Effector memory CD4-positive, alpha-beta T cell (primary cell): ENCODE results near the gene ZNF471.

Experiments
- DNase-seq, 3 donors: peaks; one replicate each; pipeline ENCODE4 v3.0.0-alpha.2; 2020
- H3K27ac ChIP-seq: 2 replicates; pipeline ENCODE4 v1.7.0; 2013; ENCODE audit warnings: mild to moderate bottlenecking, low read length, moderate library complexity; ENCODE audit not compliant: insufficient read depth, poor library complexity, severe bottlenecking
- H3K27me3 ChIP-seq: replicated peaks from 2 replicates; pipeline ENCODE4 v1.7.0; 2013; ENCODE audit warnings: mild to moderate bottlenecking, low read length; ENCODE audit not compliant: insufficient read depth, control insufficient read depth, poor library complexity, severe bottlenecking
- H3K36me3 ChIP-seq: 2 replicates; pipeline ENCODE4 v1.7.0; 2013; ENCODE audit warnings: mild to moderate bottlenecking, low read length, moderate library complexity; ENCODE audit not compliant: control insufficient read depth, insufficient read depth
- H3K4me1 ChIP-seq: 2 replicates; pipeline ENCODE4 v1.7.0; 2013; ENCODE audit warnings: low read length, mild to moderate bottlenecking; ENCODE audit not compliant: control insufficient read depth, insufficient read depth, poor library complexity, severe bottlenecking
- H3K4me3 ChIP-seq: 2 replicates; pipeline ENCODE4 v1.7.0; 2013; ENCODE audit warnings: low read length, low read depth, mild to moderate bottlenecking; ENCODE audit not compliant: insufficient read depth, poor library complexity, severe bottlenecking
- H3K9me3 ChIP-seq: 2 replicates; pipeline ENCODE4 v1.7.0; 2013; ENCODE audit warnings: mild to moderate bottlenecking, low read length, moderate library complexity; ENCODE audit not compliant: control insufficient read depth

Gene ZNF471

DNA sequence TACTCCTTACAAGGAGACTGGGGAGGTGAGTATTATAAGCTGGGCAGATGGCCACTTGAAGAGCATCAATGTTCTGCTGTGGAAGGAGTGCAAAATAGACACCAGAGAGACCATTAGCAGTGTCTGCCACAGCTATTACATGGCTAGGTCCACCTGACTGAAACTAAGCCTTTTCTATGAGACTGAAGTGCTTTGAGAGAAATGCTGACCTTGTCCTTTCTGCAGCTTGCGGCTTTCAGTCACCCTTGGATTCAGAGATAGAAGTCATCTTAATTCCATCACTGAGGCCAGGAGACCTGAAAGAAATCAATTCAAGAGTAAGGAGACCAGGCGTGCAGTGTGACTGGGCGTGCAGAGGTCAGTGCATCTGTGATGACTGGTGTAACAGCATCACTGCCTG, 29.8 kb downstream of the ZNF471 start:
- Histone ChIP-seq H3K27me3 (no peaks in the 10 kb centered on the region), H3K9me3 (peaks cover 17% of the 10 kb centered on the region), H3K27ac (no peak overlapping the region), H3K36me3 (peaks cover 8% of the 10 kb centered on the region), H3K4me1 (peaks cover 8% of the 10 kb centered on the region), H3K4me3 (peak overlapping the region; percentile 83)
- no peak for DNase-seq

- H3K27ac ChIP-seq = peak overlapping the region; percentile 82
- peaks cover 8% of the 10 kb centered on the region for H3K4me1 ChIP-seq
- peak; percentile 78 to 82 (median 80) for DNase-seq
- H3K36me3 ChIP-seq = peaks cover 8% of the 10 kb centered on the region
- no peaks in the 10 kb centered on the region for H3K27me3 ChIP-seq
- H3K4me3 ChIP-seq = peak overlapping the region; percentile 83
- peaks cover 13% of the 10 kb centered on the region for H3K9me3 ChIP-seq
Observed at GRCh38 chr19:56538254-56538760, 30.7 kb downstream of the ZNF471 start.

DNA sequence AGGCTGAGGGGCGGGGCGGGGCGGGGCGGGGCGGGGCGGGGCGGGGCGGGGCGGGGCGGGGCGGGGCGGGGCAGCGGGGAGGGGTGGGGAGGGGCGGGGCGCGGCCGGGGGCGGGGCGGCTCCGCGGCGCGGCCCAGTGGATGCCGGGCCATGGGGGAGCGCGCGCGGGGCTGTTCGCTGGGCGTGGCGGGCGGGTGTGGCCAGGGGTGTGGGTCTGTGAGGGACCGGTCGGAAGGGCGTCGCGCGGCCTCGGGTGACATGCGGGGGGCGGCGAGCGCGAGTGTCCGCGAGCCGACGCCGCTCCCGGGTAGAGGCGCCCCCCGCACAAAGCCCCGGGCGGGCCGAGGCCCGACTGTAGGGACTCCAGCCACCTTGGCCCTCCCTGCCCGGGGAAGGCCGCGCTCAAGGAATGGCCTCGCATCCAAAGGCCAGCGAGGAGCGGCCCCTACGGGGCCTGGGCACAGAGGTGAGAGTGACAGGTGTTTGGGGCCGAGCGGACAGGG, 31.2 kb downstream of the ZNF471 start, which contains the start of gene ZFP28:
Gene ZFP28, plus strand, starts transcription at position 188 of the 503 bp plus-strand sequence. Its CDS starts 71 bp downstream, at position 259.
- Histone ChIP-seq H3K9me3 (peaks cover 13% of the 10 kb centered on the region), H3K27me3 (no peaks in the 10 kb centered on the region), H3K4me1 (peaks cover 8% of the 10 kb centered on the region), H3K4me3 (peak within 1 kb of the TSS; percentile 83), H3K36me3 (peaks cover 8% of the 10 kb centered on the region), H3K27ac (peak within 1 kb of the TSS; percentile 82)
- DNase-seq = peak in 2 of 3 donors; percentile 60 to 69

DNA sequence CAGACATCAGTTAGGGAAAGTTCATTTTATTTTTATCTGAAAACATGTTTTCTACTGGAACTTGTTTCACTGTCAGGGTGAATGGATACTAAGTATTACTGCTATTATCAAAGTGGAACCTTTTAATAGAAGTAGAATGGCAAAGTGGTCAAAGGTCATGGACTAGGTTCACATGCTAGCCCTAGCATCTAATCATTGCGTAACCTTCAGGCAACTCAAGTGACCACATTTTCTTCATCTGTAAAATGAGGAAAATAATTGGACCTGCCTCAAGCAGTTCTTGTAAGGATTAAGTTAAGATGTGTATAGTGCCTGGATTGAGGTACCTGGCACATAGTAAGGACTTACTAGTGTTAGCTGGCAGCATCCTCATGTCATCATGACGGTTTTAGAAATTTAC, 36.1 kb downstream of the ZNF471 start:
- no peak for DNase-seq
- Histone ChIP-seq H3K9me3 (peaks cover 35% of the 10 kb centered on the region), H3K4me3 (no peak overlapping the region)

GRCh38 chr19:56547535-56547934, 39.9 kb downstream of the ZNF471 start:
- Histone ChIP-seq H3K4me3 (no peak overlapping the region), H3K27ac (no peak overlapping the region), H3K27me3 (no peaks in the 10 kb centered on the region), H3K9me3 (peaks cover 40% of the 10 kb centered on the region), H3K36me3 (peaks cover 63% of the 10 kb centered on the region), H3K4me1 (no peaks in the 10 kb centered on the region)
- no peak for DNase-seq

More for the DNA sequence above, 36.1 kb downstream of the ZNF471 start:
- H3K4me1 ChIP-seq = peaks cover 8% of the 10 kb centered on the region
- H3K36me3 ChIP-seq = peaks cover 46% of the 10 kb centered on the region
- H3K27ac ChIP-seq = no peak overlapping the region
- no peaks in the 10 kb centered on the region for H3K27me3 ChIP-seq

GRCh38 chr19:56554272-56554869, 46.7 kb downstream of the ZNF471 start:
- DNase-seq = no peak
- Histone ChIP-seq H3K9me3 (peaks cover 54% of the 10 kb centered on the region), H3K27ac (no peak overlapping the region), H3K36me3 (peaks cover 34% of the 10 kb centered on the region), H3K27me3 (no peaks in the 10 kb centered on the region), H3K4me1 (no peaks in the 10 kb centered on the region), H3K4me3 (no peak overlapping the region)

DNA sequence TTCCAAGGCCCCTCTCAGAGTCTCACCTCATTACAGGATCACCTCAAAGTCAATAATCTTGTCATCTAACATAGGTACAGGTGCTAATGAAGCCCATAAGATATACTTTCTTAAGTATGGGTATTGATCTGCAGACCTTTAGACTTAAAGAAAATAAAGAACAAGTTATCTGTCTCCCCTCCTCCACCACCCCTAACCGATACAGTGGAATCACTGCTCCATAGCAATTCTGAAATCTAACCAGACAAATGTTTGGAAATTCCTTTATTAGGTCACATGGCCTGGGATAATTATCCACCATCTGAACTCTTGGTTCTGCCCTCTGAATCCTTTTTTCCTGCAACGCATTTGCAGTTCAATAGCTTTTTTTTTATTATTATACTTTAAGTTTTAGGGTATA, 55.1 kb downstream of the ZNF471 start:
- Histone ChIP-seq H3K27me3 (no peaks in the 10 kb centered on the region), H3K4me1 (peaks cover 3% of the 10 kb centered on the region), H3K36me3 (no peaks in the 10 kb centered on the region), H3K9me3 (peaks cover 49% of the 10 kb centered on the region), H3K4me3 (no peak overlapping the region), H3K27ac (no peak overlapping the region)
- no peak for DNase-seq

- peak in 1 of 3 donors; percentile 0 for DNase-seq
- Histone ChIP-seq H3K9me3 (peaks cover 39% of the 10 kb centered on the region), H3K36me3 (peaks cover 17% of the 10 kb centered on the region), H3K4me3 (peak overlapping the region; percentile 97), H3K27me3 (no peaks in the 10 kb centered on the region), H3K27ac (peak overlapping the region; percentile 59), H3K4me1 (peaks cover 6% of the 10 kb centered on the region)
Observed at GRCh38 chr19:56566904-56567273, 59.2 kb downstream of the ZNF471 start.

DNA sequence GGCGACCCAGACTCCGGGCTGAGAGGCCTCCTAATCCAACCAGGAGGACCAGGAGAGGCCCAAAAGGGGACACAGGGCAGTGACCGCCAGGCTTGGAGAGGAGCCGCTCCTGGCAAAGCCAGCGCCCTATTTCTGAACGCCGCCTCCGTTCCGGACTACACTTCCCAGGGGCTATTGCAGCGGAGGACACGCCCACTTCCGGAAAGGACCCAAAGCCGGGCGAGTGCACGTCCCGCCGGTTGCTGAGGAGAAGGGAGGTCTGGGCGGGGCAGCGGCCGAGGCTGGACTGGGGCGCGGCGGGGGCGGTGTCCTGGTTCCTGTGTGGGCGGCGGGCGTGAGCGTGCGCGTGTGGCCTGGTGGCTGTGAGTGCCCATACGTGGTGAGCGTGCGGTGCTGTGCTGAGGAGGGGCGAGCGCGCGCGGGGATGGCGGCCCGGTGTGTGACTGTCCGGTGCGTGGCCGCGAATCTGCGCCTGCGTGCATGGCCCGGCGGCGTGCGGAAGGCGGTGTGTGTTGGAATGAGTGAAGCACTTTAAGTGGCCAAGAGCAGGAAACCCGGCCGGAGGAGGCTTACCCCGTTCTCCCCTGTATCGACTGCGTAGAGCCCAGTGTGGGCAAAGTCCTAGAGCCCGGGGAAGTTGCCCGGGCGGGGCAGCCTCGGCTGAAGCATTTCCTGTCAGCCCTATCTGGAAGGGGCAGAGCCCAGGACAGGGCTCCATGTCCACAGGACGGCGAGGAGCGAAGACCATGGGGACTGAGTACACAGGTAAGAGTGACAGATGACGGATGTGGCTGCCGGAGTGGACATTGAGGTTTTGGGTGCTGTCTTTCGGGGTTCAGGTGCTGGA, 59.8 kb downstream of the ZNF471 start, which contains the start of gene ZNF470:
Gene ZNF470, plus strand, starts transcription at position 195 of the 847 bp plus-strand sequence. CDS start 2,844 bp downstream, outside the sequence.
- Histone ChIP-seq H3K4me1 (peaks cover 6% of the 10 kb centered on the region), H3K9me3 (peaks cover 36% of the 10 kb centered on the region), H3K36me3 (peaks cover 17% of the 10 kb centered on the region), H3K4me3 (peak within 1 kb of the TSS; percentile 97), H3K27ac (peak within 1 kb of the TSS; percentile 59), H3K27me3 (no peaks in the 10 kb centered on the region)
- peak; percentile 75 to 80 (median 75) for DNase-seq
